HG02973 (cell line): ENCODE results near the gene KCNQ1.

ENCODE experiments used
- ATAC-seq: cut with Tn5 transposase; IDR thresholded peaks from one replicate; pipeline ENCODE4 v1.9.1; 2021; ENCODE audit warnings: moderate library complexity; ENCODE audit not compliant: unreplicated experiment

The KCNQ1 gene

GRCh38 chr11:2409611-2410468 lies 35.0 kb upstream of the KCNQ1 start:
- ATAC-seq: no peak

GRCh38 chr11:2410616-2411015 lies 34.2 kb upstream of the KCNQ1 start:
- no peak for ATAC-seq

- no peak for ATAC-seq
These were observed 33.1 kb upstream of the KCNQ1 start for GRCh38 chr11:2411446-2412305.

GRCh38 chr11:2412323-2412722 lies 32.5 kb upstream of the KCNQ1 start:
- ATAC-seq: no peak

GRCh38 chr11:2413742-2414579 lies 30.8 kb upstream of the KCNQ1 start:
- ATAC-seq: no peak

- ATAC-seq: no peak
These were observed 30.2 kb upstream of the KCNQ1 start for GRCh38 chr11:2414616-2415015.

- no peak for ATAC-seq
These were observed 29.6 kb upstream of the KCNQ1 start for GRCh38 chr11:2415171-2415570.

GRCh38 chr11:2415601-2416380 lies 29.0 kb upstream of the KCNQ1 start:
- ATAC-seq: no peak

GRCh38 chr11:2416765-2417164 lies 28.0 kb upstream of the KCNQ1 start:
- no peak for ATAC-seq

GRCh38 chr11:2417856-2418692 lies 26.7 kb upstream of the KCNQ1 start:
- ATAC-seq: no peak

- no peak for ATAC-seq
These were observed 26.0 kb upstream of the KCNQ1 start for GRCh38 chr11:2418693-2419360.

- no peak for ATAC-seq
These were observed 24.9 kb upstream of the KCNQ1 start for GRCh38 chr11:2419638-2420501.

GRCh38 chr11:2420502-2421225 lies 24.1 kb upstream of the KCNQ1 start:
- ATAC-seq: peak; percentile 65

GRCh38 chr11:2421226-2421994 lies 23.4 kb upstream of the KCNQ1 start:
- ATAC-seq: no peak

- ATAC-seq: no peak
These were observed 22.8 kb upstream of the KCNQ1 start for GRCh38 chr11:2421996-2422395.

- ATAC-seq: no peak
These were observed 22.2 kb upstream of the KCNQ1 start for GRCh38 chr11:2422461-2423156.
